Bone marrow (tissue), 2 donors: ENCODE data around the gene ERCC8.
"Not testable (repeated sequence)": the region's sequence is repeated elsewhere in the genome, so short reads cannot be mapped to it uniquely, and the experiment has no call there.

ENCODE experiments used
- DNase-seq, 2 donors: peaks; one replicate each; lab custom pipeline; 2025; lab: John Stamatoyannopoulos, UW

The ERCC8 gene

GRCh38 chr5:60916646-60917045 lies 28.2 kb downstream of the ERCC8 start:
- DNase-seq = no peak

- no peak for DNase-seq
Observed at GRCh38 chr5:60903356-60903755, 41.5 kb downstream of the ERCC8 start.

GRCh38 chr5:60896991-60897390 lies 47.9 kb downstream of the ERCC8 start:
- no peak for DNase-seq

GRCh38 chr5:60893521-60893920 lies 51.3 kb downstream of the ERCC8 start:
- no peak for DNase-seq

GRCh38 chr5:60891667-60892066 lies 53.2 kb downstream of the ERCC8 start:
- DNase-seq = no peak

GRCh38 chr5:60888359-60889061 lies 56.4 kb downstream of the ERCC8 start:
- no peak for DNase-seq

- no peak for DNase-seq
Observed at GRCh38 chr5:60887746-60888145, 57.1 kb downstream of the ERCC8 start.

GRCh38 chr5:60887096-60887495 lies 57.8 kb downstream of the ERCC8 start:
- DNase-seq = no peak

GRCh38 chr5:60886158-60886557 lies 58.7 kb downstream of the ERCC8 start:
- no peak for DNase-seq

GRCh38 chr5:60883229-60883628 lies 61.6 kb downstream of the ERCC8 start:
- no peak for DNase-seq

GRCh38 chr5:60872892-60873291 lies 72.0 kb downstream of the ERCC8 start:
- DNase-seq = no peak

- DNase-seq = no peak
Observed at GRCh38 chr5:60870857-60871256, 74.0 kb downstream of the ERCC8 start.

GRCh38 chr5:60860572-60860971 lies 84.3 kb downstream of the ERCC8 start:
- not testable (repeated sequence) for DNase-seq

GRCh38 chr5:60856066-60856465 lies 88.8 kb downstream of the ERCC8 start:
- DNase-seq = no peak

- DNase-seq = no peak
Observed at GRCh38 chr5:60852940-60853339, 91.9 kb downstream of the ERCC8 start.

- no peak for DNase-seq
Observed at GRCh38 chr5:60852317-60852716, 92.6 kb downstream of the ERCC8 start.

- no peak for DNase-seq
Observed at GRCh38 chr5:60851626-60852025, 93.2 kb downstream of the ERCC8 start.

- DNase-seq = no peak
Observed at GRCh38 chr5:60846298-60846697, 98.6 kb downstream of the ERCC8 start.

- peak in 1 of 2 donors; percentile 65 for DNase-seq
Observed at GRCh38 chr5:60843936-60844905, 100.6 kb downstream of the ERCC8 start, which contains the start of gene ELOVL7. TSS of gene ELOVL7 (minus strand) at chr5:60844269. CDS start at chr5:60787397, 56,872 bp downstream.

- DNase-seq = peak in 1 of 2 donors; percentile 29
Observed at GRCh38 chr5:60843386-60843935, 101.4 kb downstream of the ERCC8 start.

GRCh38 chr5:60842871-60843385 lies 101.9 kb downstream of the ERCC8 start:
- DNase-seq = no peak

GRCh38 chr5:60841361-60841760 lies 103.5 kb downstream of the ERCC8 start:
- DNase-seq = no peak
